Measurements from ENCODE around the gene PODN. TPM values are rescaled to one million over a fixed set of nuclear protein-coding genes. Genes with fewer than 3 reads are reported as not detected.

PODN gene
- total RNA-seq, 1 experiment from 2014 or later: 0.36 TPM

DNA sequence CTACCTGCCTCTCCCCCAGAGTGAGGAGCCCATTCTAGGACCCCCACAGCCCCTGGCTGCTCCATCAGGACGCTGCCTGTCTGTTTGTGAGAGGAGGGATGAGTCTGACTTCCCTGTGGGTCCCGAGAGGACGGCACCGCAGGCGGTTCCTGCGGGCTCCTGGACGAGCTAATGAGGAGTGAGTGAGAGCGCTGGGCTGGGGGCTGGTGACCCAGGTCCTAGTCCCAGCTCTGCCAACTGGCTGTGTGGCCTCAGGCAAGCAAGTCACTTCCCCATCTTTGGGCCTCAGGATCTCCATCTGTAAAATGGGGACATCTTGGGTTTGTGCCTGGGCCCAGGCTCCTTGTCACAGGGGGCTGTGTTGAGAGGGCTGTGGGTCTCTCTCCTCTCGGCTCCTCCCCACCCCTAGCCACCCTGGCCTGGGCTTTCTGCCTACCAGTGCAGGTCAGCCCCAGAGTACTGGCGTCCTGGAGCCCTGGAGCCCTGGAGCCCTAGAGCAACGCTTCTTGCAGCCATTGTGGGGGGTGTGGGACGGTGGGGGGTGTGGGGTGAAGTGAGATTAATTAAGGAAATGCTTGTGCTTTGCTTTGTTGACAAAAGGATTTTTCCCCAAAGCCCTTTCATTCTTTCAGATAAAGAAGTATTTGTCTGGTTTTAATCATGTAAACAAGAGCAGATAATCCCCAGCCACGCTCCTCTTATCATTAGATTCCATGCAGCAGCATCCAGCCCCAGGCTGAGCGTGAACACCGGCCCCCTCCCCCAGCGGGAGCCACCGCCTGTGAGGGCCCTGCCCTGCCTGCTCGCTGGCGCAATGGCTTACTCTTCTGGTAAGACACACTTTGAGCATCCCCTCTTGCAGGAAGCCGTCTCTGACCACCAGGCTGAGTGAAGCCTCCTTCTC is 53.6 kb downstream of the PODN start:
- peak; percentile 19 for DNase-seq (ENCODE audit: low read depth)

DNA sequence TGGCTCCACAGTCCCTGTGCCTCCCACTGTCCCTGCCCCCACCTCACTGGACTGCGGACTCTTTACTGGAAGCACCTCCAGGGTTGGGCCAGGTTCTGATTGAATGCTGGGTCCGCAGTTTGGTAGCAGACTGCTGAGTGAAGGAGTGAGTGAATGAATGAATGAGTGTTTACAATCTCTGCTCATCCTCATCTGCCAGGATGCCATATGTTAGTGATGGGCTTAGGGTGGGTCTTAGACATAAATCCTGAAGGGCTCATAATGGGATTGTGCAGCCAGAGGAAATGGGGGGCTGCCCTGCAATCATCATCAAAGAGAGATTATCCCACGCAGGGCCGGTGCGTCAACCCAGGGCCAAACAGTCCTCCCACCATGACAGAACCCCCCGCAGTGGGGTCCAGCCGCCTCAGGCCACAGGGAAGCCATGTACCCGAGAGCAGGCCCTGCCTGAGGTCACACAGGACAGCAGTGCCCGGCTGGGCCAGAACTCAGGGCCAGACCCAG is 54.3 kb downstream of the PODN start:
- DNase-seq (ENCODE audit: low read depth): no peak

DNA sequence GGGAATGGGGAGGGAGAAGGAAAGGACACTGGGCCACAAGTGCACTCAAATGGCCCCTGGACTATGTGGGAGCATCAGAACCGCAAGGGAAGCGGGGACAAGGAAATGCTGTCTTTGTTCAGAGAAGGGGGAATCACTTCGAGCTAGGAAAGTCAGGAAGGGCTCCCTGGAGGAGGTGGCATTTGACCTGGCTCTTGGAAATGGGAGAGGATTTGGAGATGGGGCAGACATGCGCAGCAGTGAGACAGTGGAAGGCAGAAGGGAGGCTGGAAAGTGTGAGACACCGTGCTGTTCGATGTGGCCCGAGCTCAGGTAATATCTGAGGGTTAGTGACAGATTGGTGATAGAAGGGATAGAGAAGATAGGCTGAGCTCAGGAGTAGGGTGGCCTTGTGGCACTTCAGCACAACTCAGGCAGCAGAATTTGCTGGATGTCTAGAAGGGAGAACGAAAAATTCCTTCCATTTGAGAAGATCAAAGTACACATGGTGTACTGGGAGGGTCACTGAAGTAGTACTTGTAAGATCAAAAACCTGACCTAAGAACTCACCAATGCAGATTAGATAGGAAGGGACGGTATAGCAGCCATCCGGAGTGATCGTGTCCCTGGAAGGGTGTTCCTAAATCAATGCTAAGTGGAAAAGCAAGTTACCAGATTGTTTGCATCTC is 55.1 kb downstream of the PODN start:
- no peak for DNase-seq (ENCODE audit: low read depth)

DNA sequence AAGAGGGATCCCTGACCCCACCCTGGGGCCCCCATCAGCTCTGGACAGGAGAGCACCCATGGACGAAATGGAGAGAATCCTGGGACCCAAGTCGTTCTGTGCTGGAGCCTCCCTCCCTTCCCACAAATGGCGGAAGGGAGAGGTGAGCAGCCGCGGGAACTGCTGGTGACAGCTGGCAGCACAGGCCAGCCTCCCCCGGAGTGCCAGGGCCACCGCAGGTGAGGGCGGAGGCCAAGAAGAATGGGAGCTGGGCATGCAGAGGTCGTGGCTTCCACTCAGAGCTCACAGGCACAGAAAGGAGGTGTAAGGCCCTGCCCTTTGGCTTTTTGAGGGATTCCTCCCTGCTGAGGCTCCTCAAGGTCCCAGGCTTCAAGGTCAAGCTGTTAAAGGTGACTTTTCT is 55.8 kb downstream of the PODN start:
- no peak for DNase-seq (ENCODE audit: low read depth)

DNA sequence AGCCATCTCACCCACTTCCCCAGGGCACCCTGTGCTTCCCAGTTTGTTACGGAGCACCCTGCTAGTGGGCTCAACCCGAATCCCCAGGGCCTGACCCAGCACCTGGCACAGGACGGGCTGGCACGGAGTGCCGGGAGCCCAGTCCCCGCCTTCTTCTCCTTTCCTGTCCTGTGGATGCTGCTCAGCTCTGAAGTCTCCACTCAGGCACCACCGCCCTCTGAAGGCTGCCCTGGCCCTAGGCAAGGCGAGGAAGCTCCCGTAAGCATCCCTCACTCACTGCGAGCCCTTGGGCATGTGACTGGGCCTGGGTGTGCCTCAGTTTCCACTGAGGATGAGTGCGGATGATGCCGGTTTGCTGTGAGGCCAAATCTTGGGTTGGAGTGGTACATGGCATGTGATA is 58.6 kb downstream of the PODN start:
- no peak for DNase-seq (ENCODE audit: low read depth)

DNA sequence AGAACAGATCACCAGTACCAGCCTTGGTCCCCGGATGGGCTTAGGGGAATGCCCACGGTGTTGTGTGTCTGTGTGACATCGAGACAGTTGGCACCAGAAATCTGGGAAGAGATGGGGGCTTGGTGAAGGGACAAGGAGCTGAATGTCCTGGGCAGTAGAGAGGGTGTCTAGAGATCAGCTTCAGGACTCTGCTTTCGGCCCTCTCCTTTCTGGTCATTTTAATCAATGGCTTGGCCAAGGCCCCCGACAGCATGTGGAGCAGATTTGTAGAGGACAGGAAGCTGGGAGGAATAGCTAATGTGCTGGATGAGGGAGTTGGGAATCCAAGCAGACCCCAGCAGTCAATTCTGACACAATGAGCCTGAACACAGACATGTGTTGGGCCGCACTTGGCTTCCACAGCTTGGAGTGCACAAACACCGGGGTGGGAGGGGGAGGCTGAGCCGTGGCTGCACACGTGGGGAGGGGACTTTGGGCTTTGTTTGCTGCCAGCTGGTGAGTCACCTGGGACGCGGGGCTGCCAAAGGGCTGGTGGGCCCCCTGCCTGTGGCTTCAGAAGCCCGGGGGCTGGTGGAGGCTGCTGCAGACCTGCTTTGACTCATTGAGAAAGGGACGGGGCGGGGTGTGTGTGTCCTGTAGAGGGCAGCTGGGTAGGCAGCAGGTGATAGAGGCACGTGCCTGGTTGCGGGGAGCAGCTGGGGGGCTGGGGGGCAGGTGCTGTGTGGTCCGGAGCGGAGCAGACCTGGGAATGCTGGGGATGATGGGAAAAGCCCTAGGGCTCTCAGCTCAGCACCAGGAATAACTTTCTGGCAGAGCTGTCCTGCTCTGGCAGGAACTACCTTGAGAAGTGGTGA is 59.5 kb downstream of the PODN start:
- DNase-seq (ENCODE audit: low read depth): peak; percentile 64

DNA sequence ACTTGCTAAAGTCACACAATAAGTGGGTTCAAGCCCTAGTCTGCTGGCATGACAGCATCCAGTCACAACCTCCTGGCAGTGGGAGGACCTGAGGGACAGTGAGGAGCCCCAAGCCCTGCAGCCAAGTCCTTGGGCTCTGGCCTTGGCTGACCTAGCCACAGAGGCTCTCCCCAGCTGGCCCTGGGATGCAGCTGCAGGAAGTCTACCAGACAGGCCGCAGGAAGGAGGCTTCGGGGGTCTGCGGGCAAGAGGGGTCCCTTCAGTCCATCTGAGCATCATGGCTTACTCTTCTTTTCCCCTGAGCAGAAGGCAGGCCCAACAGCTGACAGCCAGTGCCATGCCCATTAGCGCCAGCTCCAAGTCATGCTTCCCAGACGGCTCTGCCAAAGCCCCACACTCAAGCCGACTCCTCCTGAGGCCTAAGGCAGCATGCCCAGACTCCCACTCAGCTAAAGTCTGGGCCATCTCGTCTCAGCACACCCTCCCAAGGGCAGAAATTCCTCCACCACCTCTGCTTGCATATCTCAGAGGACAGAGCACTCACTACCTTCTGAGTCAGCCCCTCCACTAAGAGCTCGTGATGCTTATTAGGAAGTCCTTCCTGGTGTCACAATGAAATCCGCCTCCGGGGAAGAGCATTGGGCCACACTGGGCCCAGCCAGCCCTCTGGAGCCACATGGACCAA is 60.3 kb downstream of the PODN start:
- peak; percentile 50 for DNase-seq (ENCODE audit: low read depth)

DNA sequence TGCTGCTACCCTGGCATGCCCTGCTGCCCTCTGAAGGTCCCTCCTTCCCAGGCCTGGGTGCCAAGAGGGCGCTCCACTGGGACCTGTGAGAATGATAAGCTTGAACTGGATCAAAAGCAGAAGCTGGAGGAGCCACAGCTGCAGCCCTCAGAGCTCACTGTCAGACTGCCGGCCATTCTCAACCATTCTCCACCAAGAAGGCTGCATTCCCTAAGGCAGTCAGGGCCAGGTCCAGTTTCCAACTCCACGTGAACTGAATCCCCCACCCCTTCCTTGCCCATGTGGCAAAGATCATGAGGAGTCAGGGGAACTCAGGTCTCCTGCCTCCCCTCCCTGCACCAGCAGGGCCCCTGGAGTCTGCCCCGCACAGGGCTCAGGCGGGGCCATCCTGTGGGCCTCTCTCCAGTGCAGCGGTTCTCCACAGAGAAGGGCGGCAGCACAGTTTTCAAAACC is 61.0 kb downstream of the PODN start:
- DNase-seq (ENCODE audit: low read depth): no peak

DNA sequence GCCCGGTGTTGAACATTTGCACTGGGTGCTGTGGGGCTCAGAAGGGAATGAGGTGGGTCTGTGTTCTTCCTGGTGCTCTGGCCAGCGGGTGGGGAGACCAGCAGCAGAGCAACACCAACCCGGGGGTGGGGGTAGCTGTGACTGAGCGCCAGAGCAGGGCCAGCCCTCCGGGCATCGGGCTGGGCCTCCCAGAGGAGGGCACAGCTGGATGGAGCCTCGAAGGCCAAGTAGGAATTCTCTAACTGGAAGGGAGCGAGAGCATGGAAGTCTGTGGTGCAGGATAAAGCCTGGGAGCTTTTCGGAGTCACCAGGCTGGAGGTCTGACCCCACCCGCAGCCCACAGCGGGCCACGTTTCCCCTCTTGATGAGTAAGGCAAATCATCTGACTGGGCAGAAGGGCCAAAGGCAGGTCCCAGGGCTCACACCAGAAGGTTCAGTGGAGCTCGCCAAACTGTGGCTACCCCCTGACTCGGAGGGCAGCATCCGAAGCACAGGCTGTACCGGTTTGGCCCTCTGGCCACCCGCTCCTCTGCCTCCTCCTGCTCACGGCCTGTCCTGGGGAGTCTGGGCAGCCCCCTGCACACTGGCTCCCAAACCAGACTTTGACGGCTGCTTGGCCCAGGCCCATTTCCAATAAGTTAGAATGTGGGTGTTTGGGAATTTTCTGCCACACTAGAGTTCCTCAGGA is 61.6 kb downstream of the PODN start:
- DNase-seq (ENCODE audit: low read depth): no peak

DNA sequence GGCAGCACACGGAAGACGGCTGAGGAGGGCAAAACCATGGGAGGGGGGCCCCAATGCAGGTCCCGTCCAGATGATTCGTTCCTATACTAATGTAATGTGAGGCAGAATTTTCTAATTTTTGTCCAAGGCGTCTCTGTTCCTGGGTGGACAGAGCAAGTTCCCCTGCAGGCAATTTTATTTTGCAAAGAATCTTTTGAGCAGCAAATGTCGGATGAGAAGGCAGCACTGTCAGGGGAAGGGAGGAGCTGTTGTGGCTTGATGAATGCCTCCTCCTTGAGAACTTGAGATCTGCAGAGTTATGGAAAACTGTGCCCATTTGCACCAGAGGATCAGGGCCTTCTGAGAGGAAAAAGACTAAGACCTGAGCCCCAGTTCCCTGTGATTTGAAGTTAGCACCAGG is 63.1 kb downstream of the PODN start:
- DNase-seq (ENCODE audit: low read depth): no peak

DNA sequence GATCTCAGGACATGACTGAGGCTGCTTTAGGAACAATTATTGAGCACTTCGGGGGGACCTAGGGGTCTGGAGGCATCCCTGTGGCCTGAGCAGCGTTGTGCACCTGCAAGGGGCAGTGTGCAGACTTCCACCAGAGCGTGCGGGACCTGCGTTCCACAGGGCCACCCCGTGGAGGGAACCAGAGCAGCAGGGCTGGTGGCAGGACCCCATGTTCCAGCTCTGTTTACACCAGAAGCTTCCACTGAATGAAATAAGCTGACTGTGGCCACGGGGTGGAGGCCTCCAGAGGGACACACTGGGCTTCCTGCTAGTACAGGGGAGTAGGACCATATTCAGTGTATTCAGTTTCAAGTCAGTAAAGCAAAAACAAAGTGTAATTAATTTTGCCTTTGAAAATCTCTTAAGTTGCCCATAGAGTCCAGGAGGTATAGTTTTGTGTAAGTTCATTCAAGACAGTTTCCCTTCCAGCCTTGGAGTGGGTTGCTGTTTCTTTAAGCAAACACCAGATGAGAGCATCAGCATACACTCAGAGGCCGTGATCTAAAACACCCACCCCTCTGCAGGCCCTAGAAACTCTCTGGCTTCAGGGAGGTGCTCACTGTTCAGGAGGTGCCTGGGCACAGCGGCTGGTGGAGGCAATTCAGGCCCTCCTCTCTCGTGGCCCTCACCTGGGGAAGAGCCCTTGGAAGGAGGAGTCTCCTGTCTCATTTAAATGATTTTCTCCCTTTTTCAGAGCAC is 63.8 kb downstream of the PODN start:
- no peak for DNase-seq (ENCODE audit: low read depth)

DNA sequence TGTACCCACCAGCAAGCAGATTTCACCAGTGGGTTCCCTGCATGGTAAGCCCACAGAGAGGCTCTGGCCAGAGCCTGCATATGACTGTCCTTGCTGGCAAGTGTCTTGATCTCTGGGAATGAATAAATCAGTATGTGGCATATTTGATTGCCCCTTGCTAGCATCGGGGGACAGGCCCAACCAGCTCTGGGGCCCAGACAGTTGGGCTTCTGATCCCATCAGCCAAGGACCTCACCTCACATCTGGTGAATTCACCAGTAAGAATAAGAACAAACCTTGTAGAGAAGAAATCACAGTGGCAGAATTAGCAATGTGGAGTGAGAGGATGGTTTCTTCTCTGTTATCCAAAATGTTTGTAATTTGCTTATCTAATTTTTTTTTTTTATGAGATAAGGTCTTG is 64.5 kb downstream of the PODN start:
- no peak for DNase-seq (ENCODE audit: low read depth)

DNA sequence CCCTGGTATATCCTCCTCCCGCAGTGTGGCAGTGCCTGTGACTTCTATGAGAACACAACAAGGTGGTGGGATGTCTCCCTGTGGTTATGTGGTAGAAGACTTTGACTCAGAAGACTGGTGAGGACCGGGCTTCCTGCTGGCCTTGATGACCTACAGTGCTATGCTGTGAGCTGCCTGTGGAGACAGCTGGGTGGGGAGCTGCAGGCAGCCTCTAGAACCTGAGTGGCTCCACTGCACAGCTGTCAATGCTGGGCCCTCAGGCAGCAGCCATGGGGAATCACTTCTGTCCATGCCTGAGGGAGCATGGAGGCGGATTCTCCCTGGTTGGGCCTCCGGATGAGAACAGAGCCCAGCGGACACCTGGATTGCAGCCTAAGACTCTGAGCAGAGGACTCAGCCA is 65.5 kb downstream of the PODN start:
- DNase-seq (ENCODE audit: low read depth): peak; percentile 36

DNA sequence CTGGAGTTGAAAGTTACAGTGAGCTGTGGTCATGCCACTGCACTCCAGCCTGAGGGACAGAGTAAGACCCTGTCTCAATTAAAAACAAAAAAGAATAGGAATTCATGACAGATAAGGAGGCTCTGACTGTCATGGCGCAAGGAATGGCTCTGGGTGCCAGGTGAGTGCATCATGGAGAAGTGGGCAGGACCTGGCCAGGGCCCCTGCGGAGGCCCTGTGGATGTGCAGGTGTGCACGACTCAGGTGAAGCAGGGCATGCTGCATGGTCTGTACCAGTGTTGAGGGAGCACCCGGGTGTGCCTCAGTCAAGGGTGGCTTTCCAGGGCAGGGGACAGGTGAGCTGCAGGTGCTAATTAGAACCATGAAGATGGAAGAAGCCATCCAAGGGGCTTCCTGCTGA is 66.4 kb downstream of the PODN start:
- DNase-seq (ENCODE audit: low read depth): no peak

DNA sequence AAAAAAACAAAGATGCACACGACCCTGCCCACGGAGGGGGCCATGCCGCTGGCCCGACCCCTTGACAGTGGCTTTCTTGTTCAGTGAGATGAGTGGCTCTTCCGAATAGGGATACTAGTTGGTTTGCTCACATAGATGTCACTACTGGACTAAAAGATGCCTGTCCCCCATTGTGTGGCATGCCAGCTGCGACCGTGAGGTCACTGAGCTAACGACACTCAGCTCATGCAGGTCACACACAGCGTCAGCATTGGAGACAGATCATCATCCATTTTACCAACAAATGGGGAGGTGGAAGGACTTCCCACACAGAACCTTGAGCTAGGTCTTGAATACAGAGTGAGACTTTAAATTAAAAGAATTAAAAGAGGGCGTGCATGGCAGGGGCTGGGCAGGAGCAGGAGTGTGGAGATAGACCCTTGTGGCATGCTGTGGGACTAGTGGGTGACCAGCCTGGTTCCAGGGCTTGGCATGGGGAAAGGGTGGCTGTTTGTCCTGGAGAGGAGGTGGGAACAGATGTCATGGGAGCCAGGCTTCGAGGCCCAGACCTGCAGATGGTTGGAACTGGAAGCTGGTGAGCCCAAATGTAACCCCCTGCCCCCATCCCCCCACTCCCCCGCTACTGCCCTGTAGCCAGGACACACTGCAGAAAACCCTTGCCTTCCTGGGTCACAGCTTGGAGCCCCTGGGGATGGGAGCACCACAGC is 68.0 kb downstream of the PODN start:
- DNase-seq (ENCODE audit: low read depth): no peak

DNA sequence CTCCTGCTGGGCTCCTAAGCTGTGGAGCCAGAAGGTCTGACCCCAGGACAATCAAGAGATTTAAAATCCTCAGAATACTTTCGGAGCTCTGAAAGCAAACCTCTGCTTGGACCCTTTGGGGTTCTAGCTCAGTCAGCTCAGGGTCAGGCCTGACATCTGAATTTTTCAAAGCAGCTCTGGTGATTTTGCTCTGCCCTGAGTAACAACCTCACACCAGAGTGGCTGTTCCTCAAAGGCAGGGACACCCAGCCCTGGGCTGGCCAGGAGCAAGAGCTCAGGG is 68.5 kb downstream of the PODN start:
- DNase-seq (ENCODE audit: low read depth): no peak

DNA sequence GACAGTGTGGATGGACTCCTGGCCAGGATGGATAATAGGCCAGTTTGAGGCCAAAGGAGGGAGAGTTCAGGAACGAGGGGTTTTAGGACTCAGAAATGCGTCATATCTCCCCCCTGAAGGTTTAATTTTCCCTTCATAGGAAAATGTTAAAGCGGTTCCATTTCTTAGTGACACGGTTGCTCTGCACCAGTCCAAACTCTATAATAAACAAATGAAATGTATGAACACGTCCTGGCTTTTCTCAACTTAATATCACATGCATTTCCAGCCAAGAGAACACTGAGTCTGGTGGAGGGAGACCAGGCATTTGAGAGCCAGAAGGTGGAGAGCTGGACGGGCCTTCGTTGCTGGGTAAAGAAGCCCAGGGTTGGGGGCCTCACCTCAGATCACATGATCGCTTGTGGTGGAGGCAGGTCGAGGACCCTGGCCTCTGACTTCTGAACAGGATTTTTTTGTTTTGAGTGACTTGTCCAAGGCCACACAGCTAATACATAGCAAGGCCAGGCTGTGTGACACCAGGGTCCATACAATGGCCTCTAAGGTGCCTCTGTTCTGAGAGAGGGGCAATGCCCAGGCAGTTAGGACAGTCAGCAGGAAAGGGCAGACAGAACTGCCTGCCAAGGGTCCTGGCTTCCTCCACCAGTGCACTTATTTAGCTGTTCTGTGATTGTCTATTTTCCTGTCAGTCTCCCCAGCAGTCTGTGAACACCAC is 69.0 kb downstream of the PODN start:
- DNase-seq (ENCODE audit: low read depth): no peak

DNA sequence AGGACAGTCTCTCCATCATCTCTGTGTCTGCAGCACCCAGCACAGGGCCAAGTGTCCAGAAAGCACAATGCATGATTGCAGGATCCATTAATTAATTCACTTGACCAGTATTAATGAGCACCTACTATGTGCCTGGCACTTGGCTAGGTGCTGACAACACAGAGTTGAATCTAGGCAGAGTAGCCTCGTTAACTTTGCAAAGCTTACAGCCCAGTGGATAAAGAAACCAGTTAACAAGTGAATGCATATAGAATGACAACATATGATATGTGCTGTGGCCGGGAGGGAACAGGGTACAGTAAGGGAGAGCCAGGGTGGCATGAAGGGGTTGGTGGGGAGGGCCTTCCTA is 69.6 kb downstream of the PODN start:
- DNase-seq (ENCODE audit: low read depth): no peak

DNA sequence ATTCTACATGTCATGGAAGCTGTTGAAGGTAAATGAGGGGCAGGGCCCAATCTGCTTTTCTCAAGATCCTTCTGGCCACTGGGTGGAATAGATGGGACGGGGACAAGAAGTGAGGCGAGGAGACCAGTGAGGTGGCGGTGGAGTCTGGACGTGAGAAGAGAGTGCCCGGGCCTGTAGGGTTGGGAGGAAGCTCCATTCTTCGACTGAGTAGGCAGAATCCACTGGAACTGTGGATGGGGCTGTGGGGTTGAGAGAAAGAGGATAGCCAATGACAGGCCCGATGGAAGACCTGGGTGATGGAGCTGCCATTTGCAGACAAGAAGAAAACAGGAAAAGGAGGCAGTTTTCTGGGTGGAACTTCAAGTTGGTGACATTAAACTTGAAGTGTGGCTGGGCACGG is 70.2 kb downstream of the PODN start:
- DNase-seq (ENCODE audit: low read depth): no peak
